Measurements from ENCODE around the gene GRID1. TPM values are rescaled to one million over a fixed set of nuclear protein-coding genes. Genes with fewer than 3 reads are reported as not detected.

Gene GRID1
- polyA plus RNA-seq, 1 of the 3 experiments (the other 2 are of a cell fraction): 0.13 TPM

DNA sequence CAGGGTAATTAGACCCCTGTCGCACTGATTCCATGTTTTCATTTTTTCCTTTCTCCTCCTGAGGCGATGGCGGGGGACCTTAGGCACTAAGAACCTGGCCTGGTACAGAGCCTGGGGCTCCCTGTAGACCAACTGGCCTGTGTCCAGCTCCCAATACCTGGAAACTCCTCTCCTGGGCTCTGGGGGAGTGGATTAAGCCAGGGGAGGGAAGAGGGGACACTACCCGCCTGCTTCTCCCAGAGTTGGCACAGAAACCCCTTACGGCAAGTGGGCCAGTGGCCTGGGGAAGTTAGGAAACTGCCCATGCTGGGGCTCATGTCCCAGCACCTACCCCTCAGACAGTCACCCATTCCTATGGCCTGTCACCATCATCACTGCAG, 121.6 kb downstream of the GRID1 start:
- H3K27ac ChIP-seq (ENCODE audit: low read depth in 2 of 2, low read length in 1 of 2): peak overlapping the region in 1 of 2 experiments; percentile 90; a peak in 1 of 4 replicates
- TF ChIP-seq FOXJ3 (CRISPR knock-in tag; IDR thresholded peaks at IDR 0.05) (no peak), FOSL2 (IDR thresholded peaks at IDR 0.05; ENCODE audit: borderline replicate concordance, low read depth) (no peak), USF2 (IDR thresholded peaks at IDR 0.05; ENCODE audit: borderline replicate concordance, low read depth, low read length) (no peak), TAF1 (IDR thresholded peaks at IDR 0.05; ENCODE audit: borderline replicate concordance, low read depth, low read length) (no peak), TCF12 (IDR thresholded peaks at IDR 0.05) (no peak), RAD21 (IDR thresholded peaks at IDR 0.05; ENCODE audit: low read length) (no peak), YY1 (IDR thresholded peaks at IDR 0.05; ENCODE audit: low read depth) (no peak), NFIC (IDR thresholded peaks at IDR 0.05; ENCODE audit: borderline replicate concordance) (no peak), MEF2A (IDR thresholded peaks at IDR 0.05; ENCODE audit: borderline replicate concordance, low read depth) (no peak), IRF3 (IDR thresholded peaks at IDR 0.05; ENCODE audit: low read depth, low read length) (no peak), CHD2 (IDR thresholded peaks at IDR 0.05; ENCODE audit: low read length, partially characterized antibody) (no peak), GATA2 (CRISPR knock-in tag; IDR thresholded peaks at IDR 0.05) (no peak), POLR2AphosphoS5 (IDR thresholded peaks at IDR 0.05; ENCODE audit: low read depth, low read length) (no peak), RCOR1 (IDR thresholded peaks at IDR 0.05; ENCODE audit: low read length) (no peak), REST (IDR thresholded peaks at IDR 0.05; ENCODE audit: low read depth, low read length) (no peak), TEAD4 (IDR thresholded peaks at IDR 0.05; ENCODE audit: borderline replicate concordance, insufficient read depth) (no peak)
- TF ChIP-seq, protein P1, sequence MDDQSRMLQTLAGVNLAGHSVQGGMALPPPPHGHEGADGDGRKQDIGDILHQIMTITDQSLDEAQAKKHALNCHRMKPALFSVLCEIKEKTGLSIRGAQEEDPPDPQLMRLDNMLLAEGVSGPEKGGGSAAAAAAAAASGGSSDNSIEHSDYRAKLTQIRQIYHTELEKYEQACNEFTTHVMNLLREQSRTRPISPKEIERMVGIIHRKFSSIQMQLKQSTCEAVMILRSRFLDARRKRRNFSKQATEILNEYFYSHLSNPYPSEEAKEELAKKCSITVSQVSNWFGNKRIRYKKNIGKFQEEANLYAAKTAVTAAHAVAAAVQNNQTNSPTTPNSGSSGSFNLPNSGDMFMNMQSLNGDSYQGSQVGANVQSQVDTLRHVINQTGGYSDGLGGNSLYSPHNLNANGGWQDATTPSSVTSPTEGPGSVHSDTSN (IDR thresholded peaks at IDR 0.05): no peak
- TF ChIP-seq, protein P2, sequence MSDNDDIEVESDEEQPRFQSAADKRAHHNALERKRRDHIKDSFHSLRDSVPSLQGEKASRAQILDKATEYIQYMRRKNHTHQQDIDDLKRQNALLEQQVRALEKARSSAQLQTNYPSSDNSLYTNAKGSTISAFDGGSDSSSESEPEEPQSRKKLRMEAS (IDR thresholded peaks at IDR 0.05; ENCODE audit: low read depth): no peak
- H3K27me3 ChIP-seq (ENCODE audit: insufficient read depth): no peaks in the 10 kb centered on the region
- WGBS (ENCODE audit: low lambda C conversion rate): 52% methylated on average over 3 of the region's 5 CpGs
- no peaks in the 10 kb centered on the region for H3K9me3 ChIP-seq
- no peaks in the 10 kb centered on the region for H3K36me3 ChIP-seq (replicated peaks in 1 of 2; ENCODE audit: control insufficient read depth in 1 of 2, insufficient read depth in 2 of 2, low read length in 1 of 2)
- CTCF ChIA-PET: interaction anchor here (0.9 to 2.0 kb wide), 2 partner anchors 12 to 16 kb away, joined by 3 to 7 read pairs; no protein-coding TSS in a partner anchor
- DNase-seq: peak; percentile 58
- H3K4me1 ChIP-seq (ENCODE audit: control insufficient read depth in 1 of 2, insufficient read depth in 2 of 2, low read depth in 1 of 2, low read length in 1 of 2): peaks cover 0 to 24% of the 10 kb centered on the region in 2 experiments; a peak in 2 of 4 replicates
- H3K79me2 ChIP-seq (ENCODE audit: insufficient read depth): no peaks in the 10 kb centered on the region
- no peak overlapping the region for H3K4me3 ChIP-seq (ENCODE audit: low read depth in 2 of 2, low read length in 1 of 2)
- no peaks in the 10 kb centered on the region for H3K9me2 ChIP-seq
- H3F3A ChIP-seq (replicated peaks; ENCODE audit: insufficient read depth): no peaks in the 10 kb centered on the region
- H3K9ac ChIP-seq: no peak overlapping the region
- H3K4me2 ChIP-seq: no peak overlapping the region
- no peaks in the 10 kb centered on the region for H4K20me1 ChIP-seq (ENCODE audit: insufficient read depth)
- POLR2A ChIA-PET: interaction anchor here (1.4 kb wide), 1 partner anchor 74 kb away, joined by 3 read pairs; no protein-coding TSS in a partner anchor
- H2AFZ ChIP-seq (ENCODE audit: low read depth): no peak overlapping the region
